Mesenchymal stem cell (in vitro differentiated cells and primary cell): ENCODE data around the gene SPINT4.
"Not testable (repeated sequence)": the region's sequence is repeated elsewhere in the genome, so short reads cannot be mapped to it uniquely, and the experiment has no call there.

ENCODE experiments used
- DNase-seq: peaks from one replicate; pipeline ENCODE4 v3.0.0-alpha.2; 2013
- H2AFZ ChIP-seq: one replicate; pipeline ENCODE4 v1.6.1; 2013; ENCODE audit warnings: low read depth, mild to moderate bottlenecking, control low read depth, inconsistent platforms, low read length, moderate library complexity
- H2AK5ac ChIP-seq: 2 replicates; pipeline ENCODE4 v1.6.1; 2013; ENCODE audit warnings: low read length, moderate library complexity, mild to moderate bottlenecking, inconsistent platforms; ENCODE audit not compliant: severe bottlenecking
- H2BK120ac ChIP-seq: one replicate; pipeline ENCODE4 v1.6.1; 2013; ENCODE audit warnings: low read depth, mild to moderate bottlenecking, inconsistent platforms, low read length, moderate library complexity
- H2BK12ac ChIP-seq, 2 experiments: one replicate each; pipeline ENCODE4 v1.6.1; 2013; ENCODE audit warnings: inconsistent platforms in 2 of 2, low read length in 2 of 2, mild to moderate bottlenecking in 2 of 2, moderate library complexity in 2 of 2, control low read depth in 1 of 2
- H2BK15ac ChIP-seq: one replicate; pipeline ENCODE4 v1.6.1; 2013; ENCODE audit warnings: mild to moderate bottlenecking, low read depth, inconsistent platforms; ENCODE audit not compliant: poor library complexity, severe bottlenecking
- H2BK5ac ChIP-seq: 2 replicates; pipeline ENCODE4 v1.6.1; 2013; ENCODE audit warnings: low read depth, mild to moderate bottlenecking, low read length, control low read depth, inconsistent platforms; ENCODE audit not compliant: poor library complexity, severe bottlenecking
- H3K14ac ChIP-seq, 2 experiments: one replicate each; pipeline ENCODE4 v1.6.1; 2013; ENCODE audit warnings: inconsistent platforms in 2 of 2, low read length in 2 of 2, control low read depth in 1 of 2, mild to moderate bottlenecking in 1 of 2, moderate library complexity in 1 of 2
- H3K18ac ChIP-seq, 2 experiments: one replicate each; pipeline ENCODE4 v1.6.1; 2013; ENCODE audit warnings: inconsistent platforms in 2 of 2, low read length in 2 of 2, control low read depth in 1 of 2, low read depth in 1 of 2, mild to moderate bottlenecking in 1 of 2
- H3K23ac ChIP-seq, 2 experiments: one replicate each; pipeline ENCODE4 v1.6.1; 2013; ENCODE audit warnings: inconsistent platforms in 2 of 2, low read length in 2 of 2, mild to moderate bottlenecking in 2 of 2, moderate library complexity in 2 of 2, control low read depth in 1 of 2
- H3K27ac ChIP-seq: 2 replicates; pipeline ENCODE4 v1.5.1; 2013; ENCODE audit warnings: mild to moderate bottlenecking, moderate library complexity, low read length, control low read depth, inconsistent platforms; ENCODE audit not compliant: poor library complexity, severe bottlenecking
- H3K27me3 ChIP-seq, 2 experiments: 2 replicates each; pipeline versions ENCODE4 v1.6.1 to v1.7.0; 2013; ENCODE audit warnings: low read length in 2 of 2, mild to moderate bottlenecking in 2 of 2, moderate library complexity in 2 of 2, control low read depth in 1 of 2, inconsistent platforms in 1 of 2; ENCODE audit not compliant: control insufficient read depth in 1 of 2, insufficient read depth in 1 of 2
- H3K36me3 ChIP-seq, 2 experiments: 2 replicates each; pipeline versions ENCODE4 v1.6.1 to v1.7.0; 2013; ENCODE audit warnings: low read length in 2 of 2, control low read depth in 1 of 2, inconsistent platforms in 1 of 2, low read depth in 1 of 2, mild to moderate bottlenecking in 1 of 2; ENCODE audit not compliant: insufficient read depth in 2 of 2, control insufficient read depth in 1 of 2
- H3K4ac ChIP-seq, 2 experiments: one replicate each; pipeline ENCODE4 v1.6.1; 2013; ENCODE audit warnings: inconsistent platforms in 2 of 2, low read length in 2 of 2, mild to moderate bottlenecking in 2 of 2, moderate library complexity in 2 of 2, control low read depth in 1 of 2, low read depth in 1 of 2
- H3K4me1 ChIP-seq: 2 replicates; pipeline ENCODE4 v1.6.1; 2013; ENCODE audit warnings: low read depth, low read length, control low read depth; ENCODE audit not compliant: control insufficient read depth, insufficient read depth
- H3K4me2 ChIP-seq: 2 replicates; pipeline ENCODE4 v1.6.1; 2013; ENCODE audit warnings: low read length, mild to moderate bottlenecking, inconsistent platforms; ENCODE audit not compliant: poor library complexity, severe bottlenecking
- H3K4me3 ChIP-seq, 2 experiments: 2 replicates each; pipeline versions ENCODE4 v1.5.1 to v1.7.0; 2013; ENCODE audit warnings: low read length in 2 of 2, mild to moderate bottlenecking in 2 of 2, control low read depth in 1 of 2, low read depth in 1 of 2; ENCODE audit not compliant: insufficient read depth in 1 of 2
- H3K79me1 ChIP-seq: replicated peaks from 2 replicates; pipeline ENCODE4 v1.6.1; 2013; ENCODE audit warnings: mild to moderate bottlenecking, control low read depth, low read length, inconsistent platforms; ENCODE audit not compliant: poor library complexity, severe bottlenecking
- H3K9ac ChIP-seq: 2 replicates; pipeline ENCODE4 v1.7.0; 2013; ENCODE audit warnings: mild to moderate bottlenecking, low read length, moderate library complexity
- H3K9me3 ChIP-seq: 2 replicates; pipeline ENCODE4 v1.7.0; 2013; ENCODE audit warnings: mild to moderate bottlenecking, low read length; ENCODE audit not compliant: control insufficient read depth
- H4K8ac ChIP-seq: one replicate; pipeline ENCODE4 v1.6.1; 2013; ENCODE audit warnings: inconsistent platforms, mild to moderate bottlenecking, low read length, moderate library complexity
- H4K91ac ChIP-seq: one replicate; pipeline ENCODE4 v1.6.1; 2013; ENCODE audit warnings: mild to moderate bottlenecking, low read length, inconsistent platforms
- WGBS: methylation state at CpG from one replicate; pipeline ENCODE4 v1.1.7; 2013; ENCODE audit warnings: mixed read lengths; 5-methylcytosine and 5-hydroxymethylcytosine counted together

SPINT4 gene

DNA sequence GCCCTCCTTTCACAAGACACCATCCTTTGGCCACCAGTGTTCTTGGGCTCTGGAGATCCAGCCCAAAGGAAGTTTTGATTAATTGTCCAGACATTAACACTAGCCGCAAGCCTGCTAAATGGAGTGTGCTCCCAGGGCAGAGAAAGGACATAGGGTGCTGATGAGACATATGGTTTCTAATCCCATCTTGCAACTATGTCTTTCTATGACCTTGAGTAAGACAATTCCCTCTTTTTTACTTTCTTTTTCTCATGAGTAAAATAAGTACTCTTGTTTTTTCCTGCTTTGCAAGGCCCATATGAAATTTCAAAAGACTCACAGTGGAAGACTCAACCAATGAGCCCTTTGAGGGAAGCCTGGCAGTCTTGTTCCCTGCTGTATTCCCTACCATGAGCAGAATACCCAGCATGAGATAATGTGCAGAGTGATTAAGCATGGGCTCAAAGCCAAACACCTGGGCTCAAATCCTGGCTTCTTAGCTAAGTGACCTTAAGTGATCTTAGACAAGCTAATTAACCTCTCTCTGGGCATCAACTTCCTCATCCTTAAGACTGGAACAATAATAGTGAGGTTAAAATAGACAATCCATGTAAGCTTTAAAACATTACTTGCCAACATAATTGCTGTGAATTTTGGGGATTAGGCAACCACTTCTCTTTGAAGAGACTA, 17.0 kb upstream of the SPINT4 start, which contains the start of gene WFDC10B:
TSS of gene WFDC10B (minus strand) at position 51 of the 669 bp plus-strand sequence. CDS start 19,027 bp downstream, outside the sequence.
- no peak within 1 kb of the TSS for H2BK5ac ChIP-seq
- H2BK120ac ChIP-seq, result no peak within 1 kb of the TSS
- no peak within 1 kb of the TSS for H3K27ac ChIP-seq
- H3K18ac ChIP-seq, result no peak within 1 kb of the TSS
- H3K14ac ChIP-seq, result no peak within 1 kb of the TSS
- no peak within 1 kb of the TSS for H2BK12ac ChIP-seq
- 100% methylated on average over 1 of the region's 1 CpG for WGBS
- H2AK5ac ChIP-seq, result no peak within 1 kb of the TSS
- no peak within 1 kb of the TSS for H2BK15ac ChIP-seq
- H3K36me3 ChIP-seq, result no peaks in the 10 kb centered on the region
- no peaks in the 10 kb centered on the region for H3K27me3 ChIP-seq
- no peaks in the 10 kb centered on the region for H3K9me3 ChIP-seq
- H3K4me3 ChIP-seq, result no peak within 1 kb of the TSS
- H4K91ac ChIP-seq, result no peak within 1 kb of the TSS
- no peak within 1 kb of the TSS for H2AFZ ChIP-seq
- H3K4me1 ChIP-seq, result no peaks in the 10 kb centered on the region
- no peaks in the 10 kb centered on the region for H3K79me1 ChIP-seq
- H3K23ac ChIP-seq, result no peak within 1 kb of the TSS
- no peak within 1 kb of the TSS for H3K4me2 ChIP-seq
- no peak within 1 kb of the TSS for H4K8ac ChIP-seq
- H3K4ac ChIP-seq, result no peak within 1 kb of the TSS
- DNase-seq, result no peak
- H3K9ac ChIP-seq, result no peak within 1 kb of the TSS

DNA sequence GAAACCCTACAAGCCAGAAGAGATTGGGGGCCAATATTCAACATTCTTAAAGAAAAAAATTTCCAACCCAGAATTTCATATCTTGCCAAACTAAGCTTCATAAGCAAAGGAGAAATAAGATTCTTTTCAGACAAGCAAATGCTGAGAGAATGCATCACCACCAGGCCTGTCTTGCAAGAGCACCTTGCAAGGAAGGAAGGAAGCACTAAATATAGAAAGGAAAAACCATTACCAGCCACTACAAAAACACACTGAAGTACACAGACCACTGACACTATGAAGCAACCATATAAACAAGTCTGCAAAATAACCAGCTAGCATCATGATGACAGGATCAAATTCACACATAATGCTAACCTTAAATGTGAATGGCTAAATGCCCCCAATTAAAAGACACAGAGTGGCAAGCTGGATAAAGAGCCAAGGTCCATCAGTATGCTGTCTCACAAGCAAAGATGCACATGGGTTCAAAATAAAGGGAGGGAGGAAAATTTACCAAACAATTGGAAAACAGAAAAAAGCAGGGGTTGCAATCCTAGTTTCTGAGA, 5.9 kb upstream of the SPINT4 start:
- H2BK5ac ChIP-seq, H4K8ac ChIP-seq, H2BK120ac ChIP-seq, H3K79me1 ChIP-seq, H3K4me2 ChIP-seq, H3K4me1 ChIP-seq, H2AK5ac ChIP-seq, H3K9ac ChIP-seq, H3K4ac ChIP-seq, H3K27ac ChIP-seq, H2BK12ac ChIP-seq, H3K27me3 ChIP-seq, DNase-seq, H4K91ac ChIP-seq, H3K4me3 ChIP-seq, H3K23ac ChIP-seq, H3K9me3 ChIP-seq, H2AFZ ChIP-seq, H3K18ac ChIP-seq, H3K14ac ChIP-seq, H2BK15ac ChIP-seq, H3K36me3 ChIP-seq: not testable (repeated sequence)

DNA sequence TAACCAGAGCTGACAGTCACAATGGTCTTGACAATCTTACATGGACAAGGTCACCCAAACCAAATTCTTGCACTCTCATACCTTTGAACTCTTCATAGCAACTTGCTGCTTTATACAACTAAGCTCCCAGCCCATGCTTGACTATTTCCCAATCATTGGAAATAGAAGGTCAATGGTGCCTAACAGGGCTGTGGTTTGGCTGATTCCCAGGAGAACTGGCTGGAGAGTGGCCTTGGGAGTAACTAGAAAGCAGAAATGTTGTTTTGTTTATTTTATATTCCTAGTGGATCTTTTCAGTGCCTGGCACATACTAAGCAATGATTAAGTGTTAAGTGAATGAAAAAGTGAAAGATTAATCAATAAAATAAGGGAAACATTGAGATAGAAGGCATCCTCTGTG, 3.0 kb downstream of the SPINT4 start:
- Histone ChIP-seq H3K36me3 (no peaks in the 10 kb centered on the region), H3K79me1 (no peaks in the 10 kb centered on the region), H3K4me3 (no peak overlapping the region), H2BK120ac (no peak overlapping the region), H3K23ac (no peak overlapping the region), H2BK5ac (no peak overlapping the region), H3K18ac (no peak overlapping the region), H3K9ac (no peak overlapping the region), H3K9me3 (no peaks in the 10 kb centered on the region), H2BK15ac (no peak overlapping the region), H2BK12ac (no peak overlapping the region), H2AFZ (no peak overlapping the region), H2AK5ac (no peak overlapping the region), H3K27me3 (peaks cover 0 to 4% of the 10 kb centered on the region in 2 experiments), H3K4me2 (no peak overlapping the region), H3K14ac (no peak overlapping the region), H4K8ac (no peak overlapping the region), H4K91ac (no peak overlapping the region), H3K4ac (no peak overlapping the region), H3K4me1 (no peaks in the 10 kb centered on the region), H3K27ac (no peak overlapping the region)
- peak; percentile 38 for DNase-seq

DNA sequence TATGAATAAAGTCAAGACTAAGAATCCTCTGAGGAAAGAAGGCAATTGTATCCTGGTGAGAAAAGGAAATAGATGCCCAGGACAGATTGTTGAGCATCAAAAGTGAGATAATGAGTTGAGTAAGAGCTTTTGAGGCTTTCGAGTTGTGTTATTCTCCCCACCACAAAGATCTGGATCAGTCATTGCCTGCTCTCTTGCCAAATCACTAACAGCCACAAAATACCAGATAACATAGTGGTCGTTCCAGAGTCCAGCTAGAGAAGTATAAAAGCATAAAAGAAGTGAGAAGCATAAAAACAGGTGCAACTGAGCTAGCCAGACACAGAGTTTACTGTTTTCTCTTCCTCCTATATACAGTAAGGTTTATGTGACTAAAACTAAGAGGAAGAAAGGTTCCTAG, 4.9 kb downstream of the SPINT4 start:
- Histone ChIP-seq H3K27me3 (peaks cover 0 to 4% of the 10 kb centered on the region in 2 experiments), H3K4me1 (no peaks in the 10 kb centered on the region)

More for the DNA sequence above, 4.9 kb downstream of the SPINT4 start:
- no CpG with 5 or more reads among the region's 2 CpGs for WGBS
- Histone ChIP-seq H3K9me3 (peaks cover 8% of the 10 kb centered on the region), H3K23ac (no peak overlapping the region), H2AFZ (no peak overlapping the region), H2BK12ac (no peak overlapping the region), H2AK5ac (no peak overlapping the region), H2BK15ac (no peak overlapping the region), H3K4me2 (no peak overlapping the region), H3K4me3 (no peak overlapping the region), H2BK120ac (no peak overlapping the region), H3K27ac (no peak overlapping the region), H3K18ac (no peak overlapping the region), H3K79me1 (no peaks in the 10 kb centered on the region), H3K9ac (no peak overlapping the region), H3K4ac (no peak overlapping the region), H3K14ac (no peak overlapping the region), H4K8ac (no peak overlapping the region), H4K91ac (no peak overlapping the region), H3K36me3 (no peaks in the 10 kb centered on the region), H2BK5ac (no peak overlapping the region)
- no peak for DNase-seq
